Heart left ventricle (tissue), 13 donors: ENCODE data around the gene HMGB2.

Experiments
- POLR2A ChIP-seq, 2 donors: fragments of 450-650 bp; IDR thresholded peaks; one replicate each; pipeline ENCODE4 v1.6.1; 2017; ENCODE audit warnings: antibody characterized with exemption in 2 of 2, mild to moderate bottlenecking in 2 of 2, moderate library complexity in 2 of 2
- TF ChIP-seq, protein P1 (sequence below), 12 donors: fragments of 200-600 bp; sonication (generic) in 4 of 12; IDR thresholded peaks; one replicate each; pipeline versions ENCODE4 v1.5.0 to v1.8.0; 2018 to 2022; ENCODE audit warnings: antibody characterized with exemption in 12 of 12, mild to moderate bottlenecking in 5 of 12
- donor health status: ischemic (EF 13 %, LVEDD 7.1; RV severe dilation, severe dysfunction).
- donor health status: DM: no; HTN: yes; CAD: no.
- donor health status: DM: no; HTN: no; CAD: no.
- donor health status: ischemic (EF 25% LVEDD 6.9; RV normal size, moderate dysfunction).
- donor health status: ischemic (EF 25% LVEDD 5.7; RV mildly dilated, moderate dysfunction).
- donor health status: ischemic (EF 35%, LVEDD 5.7; RV mildly dilated, moderate dysfunction).
- donor health status: nonischemic (EF 11% LVEDD 7.7; RV severe dilation, severe dysfunction).
- donor health status: DM: yes; HTN: yes; CAD: no.
- donor health status: PGD.
- donor health status: ischemic (EF 29% LVEDD 5.4; RV normal size, mild dysfunction).
- donor health status: nonischemic (EF 23%, LVEDD 6.1; RV moderate dilation, normal function).

DNA sequence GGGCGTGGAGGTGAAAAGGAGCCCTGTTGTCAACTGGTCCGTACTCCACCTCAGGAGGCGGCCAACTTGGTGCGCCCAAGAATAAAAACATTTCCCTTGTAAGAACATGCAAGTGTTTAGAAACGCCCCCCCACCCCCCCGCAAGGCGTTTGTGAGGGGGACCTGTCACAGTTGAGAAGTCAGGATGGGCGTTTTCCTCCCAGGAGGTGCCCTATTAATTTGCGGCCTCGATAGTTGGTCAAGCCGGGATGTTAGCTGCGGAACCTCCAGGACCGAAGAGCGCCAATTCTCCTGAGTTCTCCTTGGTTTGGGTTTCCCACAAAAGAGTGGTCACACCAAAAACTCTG is 35.9 kb upstream of the HMGB2 start:
- TF ChIP-seq, protein P1, sequence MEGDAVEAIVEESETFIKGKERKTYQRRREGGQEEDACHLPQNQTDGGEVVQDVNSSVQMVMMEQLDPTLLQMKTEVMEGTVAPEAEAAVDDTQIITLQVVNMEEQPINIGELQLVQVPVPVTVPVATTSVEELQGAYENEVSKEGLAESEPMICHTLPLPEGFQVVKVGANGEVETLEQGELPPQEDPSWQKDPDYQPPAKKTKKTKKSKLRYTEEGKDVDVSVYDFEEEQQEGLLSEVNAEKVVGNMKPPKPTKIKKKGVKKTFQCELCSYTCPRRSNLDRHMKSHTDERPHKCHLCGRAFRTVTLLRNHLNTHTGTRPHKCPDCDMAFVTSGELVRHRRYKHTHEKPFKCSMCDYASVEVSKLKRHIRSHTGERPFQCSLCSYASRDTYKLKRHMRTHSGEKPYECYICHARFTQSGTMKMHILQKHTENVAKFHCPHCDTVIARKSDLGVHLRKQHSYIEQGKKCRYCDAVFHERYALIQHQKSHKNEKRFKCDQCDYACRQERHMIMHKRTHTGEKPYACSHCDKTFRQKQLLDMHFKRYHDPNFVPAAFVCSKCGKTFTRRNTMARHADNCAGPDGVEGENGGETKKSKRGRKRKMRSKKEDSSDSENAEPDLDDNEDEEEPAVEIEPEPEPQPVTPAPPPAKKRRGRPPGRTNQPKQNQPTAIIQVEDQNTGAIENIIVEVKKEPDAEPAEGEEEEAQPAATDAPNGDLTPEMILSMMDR (IDR thresholded peaks at IDR 0.05): no peak
- peak in 1 of 2 donors; percentile 2 for TF ChIP-seq POLR2A (IDR thresholded peaks at IDR 0.05)
